GM19324 (cell line): ENCODE results near the gene NTF3.

Source experiments
- ATAC-seq: cut with Tn5 transposase; IDR thresholded peaks from one replicate; pipeline ENCODE4 v1.9.1; 2021; ENCODE audit warnings: mild to moderate bottlenecking, moderate library complexity; ENCODE audit not compliant: unreplicated experiment, low FRiP score

The NTF3 gene

GRCh38 chr12:5456030-5456429 is 24.1 kb downstream of the NTF3 start:
- no peak for ATAC-seq

- ATAC-seq = no peak
Observed at GRCh38 chr12:5456906-5457305, 25.0 kb downstream of the NTF3 start.

GRCh38 chr12:5458229-5459050 is 26.5 kb downstream of the NTF3 start:
- ATAC-seq = no peak

- ATAC-seq = no peak
Observed at GRCh38 chr12:5459051-5459782, 27.3 kb downstream of the NTF3 start.

- ATAC-seq = no peak
Observed at GRCh38 chr12:5460817-5461216, 28.9 kb downstream of the NTF3 start.

GRCh38 chr12:5461966-5462365 is 30.1 kb downstream of the NTF3 start:
- ATAC-seq = no peak

- no peak for ATAC-seq
Observed at GRCh38 chr12:5464096-5464495, 32.2 kb downstream of the NTF3 start.

- no peak for ATAC-seq
Observed at GRCh38 chr12:5465384-5465783, 33.5 kb downstream of the NTF3 start.

- ATAC-seq = no peak
Observed at GRCh38 chr12:5466521-5466960, 34.6 kb downstream of the NTF3 start.

- ATAC-seq = no peak
Observed at GRCh38 chr12:5467931-5468330, 36.0 kb downstream of the NTF3 start.

GRCh38 chr12:5470221-5470620 is 38.3 kb downstream of the NTF3 start:
- ATAC-seq = no peak

- no peak for ATAC-seq
Observed at GRCh38 chr12:5470703-5471102, 38.8 kb downstream of the NTF3 start.

- ATAC-seq = no peak
Observed at GRCh38 chr12:5473076-5473782, 41.3 kb downstream of the NTF3 start.

GRCh38 chr12:5473783-5474116 is 41.8 kb downstream of the NTF3 start:
- ATAC-seq = no peak

GRCh38 chr12:5476356-5476755 is 44.4 kb downstream of the NTF3 start:
- no peak for ATAC-seq

GRCh38 chr12:5478081-5478706 is 46.3 kb downstream of the NTF3 start:
- ATAC-seq = no peak

GRCh38 chr12:5479761-5480160 is 47.9 kb downstream of the NTF3 start:
- ATAC-seq = no peak

- ATAC-seq = no peak
Observed at GRCh38 chr12:5480218-5480937, 48.5 kb downstream of the NTF3 start.

GRCh38 chr12:5480938-5481303 is 49.0 kb downstream of the NTF3 start:
- no peak for ATAC-seq

GRCh38 chr12:5481645-5482044 is 49.7 kb downstream of the NTF3 start:
- no peak for ATAC-seq
